CD4-positive, alpha-beta memory T cell (primary cell): Measurements from ENCODE around the gene MPRIP. TPM values are rescaled to one million over a fixed set of nuclear protein-coding genes. Genes with fewer than 3 reads are reported as not detected.
"Not testable (repeated sequence)": the region's sequence is repeated elsewhere in the genome, so short reads cannot be mapped to it uniquely, and the experiment has no call there.

Experiments
- CTCF ChIA-PET: fragments of 350-600 bp; sonication (Branson Sonifier 250); formaldehyde crosslinking; loops from one replicate; lab custom pipeline; 2021; ENCODE audit warnings: inconsistent platforms; ENCODE audit not compliant: partially characterized antibody; lab: Charles Lee
- POLR2A ChIA-PET: fragments of 350-600 bp; sonication (Branson Sonifier 250); formaldehyde crosslinking; loops from one replicate; lab custom pipeline; 2021; ENCODE audit not compliant: partially characterized antibody; lab: Charles Lee
- DNase-seq, 5 donors: peaks; one replicate each; pipeline versions ENCODE4 v3.0.0 to v3.0.0-alpha.2; 2020 to 2022; ENCODE audit warnings: mixed read lengths in 1 of 5
- H3K27ac ChIP-seq: one replicate; pipeline ENCODE4 v1.7.0; 2013; ENCODE audit warnings: low read depth, low read length
- H3K27me3 ChIP-seq: 2 replicates; pipeline ENCODE4 v1.7.0; 2013; ENCODE audit warnings: mild to moderate bottlenecking, low read length, moderate library complexity; ENCODE audit not compliant: insufficient read depth
- H3K36me3 ChIP-seq: 2 replicates; pipeline ENCODE4 v1.7.0; 2013; ENCODE audit warnings: mild to moderate bottlenecking, low read length, moderate library complexity; ENCODE audit not compliant: insufficient read depth
- H3K4me1 ChIP-seq: 2 replicates; pipeline ENCODE4 v1.7.0; 2013; ENCODE audit warnings: mild to moderate bottlenecking, low read length, moderate library complexity; ENCODE audit not compliant: insufficient read depth
- H3K4me3 ChIP-seq, 2 donors: one replicate each; pipeline ENCODE4 v1.7.0; 2013; ENCODE audit warnings: low read length in 2 of 2, mild to moderate bottlenecking in 1 of 2
- H3K9me3 ChIP-seq, 2 donors: one replicate each; pipeline ENCODE4 v1.7.0; 2013; ENCODE audit warnings: low read length in 2 of 2, control low read depth in 1 of 2; ENCODE audit not compliant: control insufficient read depth in 1 of 2
- H3K27ac Mint-ChIP-seq, 7 donors: one replicate each; pipeline ENCODE4 v1.8.0; 2020 to 2021; ENCODE audit warnings: mixed read lengths in 7 of 7, mild to moderate bottlenecking in 6 of 7, inconsistent platforms in 3 of 7, moderate library complexity in 3 of 7
- H3K27me3 Mint-ChIP-seq, 2 donors: one replicate each; pipeline ENCODE4 v1.8.0; 2020 to 2021; ENCODE audit warnings: mixed read lengths in 2 of 2
- H3K36me3 Mint-ChIP-seq, 2 donors: one replicate each; pipeline ENCODE4 v1.8.0; 2020 to 2021; ENCODE audit warnings: mixed read lengths in 2 of 2, inconsistent platforms in 1 of 2, mild to moderate bottlenecking in 1 of 2
- H3K4me1 Mint-ChIP-seq, 4 donors: one replicate each; pipeline ENCODE4 v1.8.0; 2020 to 2021; ENCODE audit warnings: mixed read lengths in 4 of 4, mild to moderate bottlenecking in 1 of 4
- H3K4me3 Mint-ChIP-seq, 8 donors: one replicate each; pipeline ENCODE4 v1.8.0; 2020 to 2021; ENCODE audit warnings: mixed read lengths in 8 of 8, mild to moderate bottlenecking in 7 of 8, moderate library complexity in 6 of 8, inconsistent platforms in 3 of 8
- H3K9me3 Mint-ChIP-seq, 8 donors: one replicate each; pipeline ENCODE4 v1.8.0; 2020 to 2021; ENCODE audit warnings: mixed read lengths in 8 of 8, mild to moderate bottlenecking in 5 of 8, inconsistent platforms in 3 of 8, moderate library complexity in 1 of 8
- intact Hi-C: fragments of 100-400 bp; cut with micrococcal nuclease; formaldehyde crosslinking; loops from one replicate; pipeline ENCODE4 v1.15.1; 2023
- polyA plus RNA-seq, 2 donors: library from polyadenylated mRNA; unstranded; fragments of 300-500 nt; fragmentation: Illumina TruSeq; gene quantifications; one replicate each; pipeline ENCODE4 v1.2.3, GENCODE V29; 2021
- total RNA-seq, 2 experiments: library from RNA; stranded (reverse); gene quantifications; one replicate each; pipeline ENCODE4 v1.2.3, GENCODE V29; 2021

Gene MPRIP, protein sequence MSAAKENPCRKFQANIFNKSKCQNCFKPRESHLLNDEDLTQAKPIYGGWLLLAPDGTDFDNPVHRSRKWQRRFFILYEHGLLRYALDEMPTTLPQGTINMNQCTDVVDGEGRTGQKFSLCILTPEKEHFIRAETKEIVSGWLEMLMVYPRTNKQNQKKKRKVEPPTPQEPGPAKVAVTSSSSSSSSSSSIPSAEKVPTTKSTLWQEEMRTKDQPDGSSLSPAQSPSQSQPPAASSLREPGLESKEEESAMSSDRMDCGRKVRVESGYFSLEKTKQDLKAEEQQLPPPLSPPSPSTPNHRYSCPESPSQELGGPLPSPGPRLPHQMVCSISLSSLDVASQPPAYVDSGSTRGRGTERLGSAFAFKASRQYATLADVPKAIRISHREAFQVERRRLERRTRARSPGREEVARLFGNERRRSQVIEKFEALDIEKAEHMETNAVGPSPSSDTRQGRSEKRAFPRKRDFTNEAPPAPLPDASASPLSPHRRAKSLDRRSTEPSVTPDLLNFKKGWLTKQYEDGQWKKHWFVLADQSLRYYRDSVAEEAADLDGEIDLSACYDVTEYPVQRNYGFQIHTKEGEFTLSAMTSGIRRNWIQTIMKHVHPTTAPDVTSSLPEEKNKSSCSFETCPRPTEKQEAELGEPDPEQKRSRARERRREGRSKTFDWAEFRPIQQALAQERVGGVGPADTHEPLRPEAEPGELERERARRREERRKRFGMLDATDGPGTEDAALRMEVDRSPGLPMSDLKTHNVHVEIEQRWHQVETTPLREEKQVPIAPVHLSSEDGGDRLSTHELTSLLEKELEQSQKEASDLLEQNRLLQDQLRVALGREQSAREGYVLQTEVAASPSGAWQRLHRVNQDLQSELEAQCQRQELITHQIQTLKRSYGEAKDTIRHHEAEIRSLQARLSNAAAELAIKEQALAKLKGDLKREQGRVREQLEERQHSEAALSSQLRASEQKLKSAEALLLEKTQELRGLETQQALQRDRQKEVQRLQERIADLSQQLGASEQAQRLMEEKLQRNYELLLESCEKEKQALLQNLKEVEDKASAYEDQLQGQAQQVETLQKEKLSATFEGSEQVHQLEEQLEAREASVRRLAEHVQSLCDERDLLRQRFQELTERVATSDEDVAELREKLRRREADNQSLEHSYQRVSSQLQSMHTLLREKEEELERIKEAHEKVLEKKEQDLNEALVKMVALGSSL (N-terminal part only)
- total RNA-seq: 100 to 1,000 TPM; 250 to 255 TPM
- 10 to 100 TPM; 48.4 to 53.2 TPM for polyA plus RNA-seq

DNA sequence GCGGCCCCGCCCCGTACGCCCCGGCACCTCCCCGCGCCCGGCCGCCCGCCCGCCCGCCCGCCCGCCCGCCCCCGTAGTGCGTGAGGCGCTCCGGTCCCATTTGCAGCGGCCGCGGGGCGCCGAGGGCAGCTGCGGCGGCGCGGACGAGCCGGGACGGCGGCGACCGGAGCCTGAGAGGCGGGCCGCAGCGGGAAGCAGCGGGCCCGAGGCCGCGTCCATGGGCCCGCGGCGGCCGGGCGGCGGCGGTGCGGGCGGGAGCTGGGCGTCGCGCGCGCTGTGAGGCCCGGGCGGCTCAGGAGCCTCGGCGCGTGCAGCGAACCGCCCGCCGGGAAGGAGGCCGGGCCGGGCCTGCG is at the start of gene MPRIP:
TSS of gene MPRIP (plus strand) at position 74 of the 353 bp plus-strand sequence. CDS start 392 bp downstream, outside the sequence.
- intact Hi-C loops: loop anchor here (1.0 to 5.0 kb wide), 3 partner anchors 26 to 194 kb away; partner anchors contain the start of gene FLCN
- H3K36me3 Mint-ChIP-seq: peaks cover 0 to 7% of the 10 kb centered on the region in 2 donors
- no peaks in the 10 kb centered on the region for H3K27me3 ChIP-seq
- ChIA-PET POLR2A (interaction anchor here (0.9 to 2.6 kb wide), 8 partner anchors 26 to 263 kb away, joined by 3 to 12 read pairs (median 6); partner anchors contain the start of gene FLCN), CTCF (interaction anchor here (1.0 to 1.5 kb wide), 2 partner anchors 26 to 51 kb away, joined by 3 to 5 read pairs; no protein-coding TSS in a partner anchor)
- no peak for DNase-seq
- peaks cover 35 to 53% (median 46%) of the 10 kb centered on the region in 4 donors for H3K4me1 Mint-ChIP-seq
- H3K4me3 Mint-ChIP-seq: peak within 1 kb of the TSS; percentile 90 to 98 (median 95)
- H3K4me3 ChIP-seq: peak within 1 kb of the TSS; percentile 65 to 78
- no peaks in the 10 kb centered on the region for H3K27me3 Mint-ChIP-seq
- no peaks in the 10 kb centered on the region for H3K36me3 ChIP-seq
- no peaks in the 10 kb centered on the region for H3K9me3 ChIP-seq
- peak within 1 kb of the TSS; percentile 83 to 95 (median 93) for H3K27ac Mint-ChIP-seq
- H3K27ac ChIP-seq: peak within 1 kb of the TSS; percentile 55
- H3K9me3 Mint-ChIP-seq: no peaks in the 10 kb centered on the region
- H3K4me1 ChIP-seq: peaks cover 44% of the 10 kb centered on the region

DNA sequence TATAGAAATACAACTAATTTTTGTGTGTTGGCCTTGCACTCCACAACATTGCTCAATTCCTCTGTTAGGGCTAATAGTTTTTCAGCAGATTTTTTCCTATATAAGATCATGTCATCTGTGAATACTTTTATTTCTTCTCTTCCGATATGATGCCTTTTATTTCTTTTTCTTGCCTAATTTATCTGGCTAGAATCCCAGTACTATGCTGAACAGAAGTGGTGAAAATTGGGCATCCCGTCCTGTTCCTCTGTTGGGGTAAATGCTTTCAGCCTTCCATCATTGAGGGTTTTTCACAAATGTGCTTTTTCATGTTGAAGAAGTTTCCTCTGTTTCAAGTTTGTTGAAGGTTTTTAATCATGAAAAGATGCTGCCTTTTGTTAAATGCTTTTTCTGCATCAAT is 47.6 kb upstream of the MPRIP start:
- peaks cover 9 to 23% (median 12%) of the 10 kb centered on the region in 4 donors for H3K4me1 Mint-ChIP-seq
- no peak overlapping the region for H3K4me3 Mint-ChIP-seq
- no peaks in the 10 kb centered on the region for H3K27me3 ChIP-seq
- H3K9me3 Mint-ChIP-seq: peaks cover 0 to 2% (median 0%) of the 10 kb centered on the region in 8 donors
- H3K4me3 ChIP-seq: no peak overlapping the region
- no peaks in the 10 kb centered on the region for H3K36me3 ChIP-seq
- DNase-seq: no peak
- no peaks in the 10 kb centered on the region for H3K36me3 Mint-ChIP-seq
- POLR2A ChIA-PET: no interaction called here
- no peak overlapping the region for H3K27ac Mint-ChIP-seq
- H3K27ac ChIP-seq: no peak overlapping the region
- no peaks in the 10 kb centered on the region for H3K27me3 Mint-ChIP-seq
- CTCF ChIA-PET: no interaction called here
- no peaks in the 10 kb centered on the region for H3K9me3 ChIP-seq
- intact Hi-C loops: no loop called here
- peaks cover 21% of the 10 kb centered on the region for H3K4me1 ChIP-seq

DNA sequence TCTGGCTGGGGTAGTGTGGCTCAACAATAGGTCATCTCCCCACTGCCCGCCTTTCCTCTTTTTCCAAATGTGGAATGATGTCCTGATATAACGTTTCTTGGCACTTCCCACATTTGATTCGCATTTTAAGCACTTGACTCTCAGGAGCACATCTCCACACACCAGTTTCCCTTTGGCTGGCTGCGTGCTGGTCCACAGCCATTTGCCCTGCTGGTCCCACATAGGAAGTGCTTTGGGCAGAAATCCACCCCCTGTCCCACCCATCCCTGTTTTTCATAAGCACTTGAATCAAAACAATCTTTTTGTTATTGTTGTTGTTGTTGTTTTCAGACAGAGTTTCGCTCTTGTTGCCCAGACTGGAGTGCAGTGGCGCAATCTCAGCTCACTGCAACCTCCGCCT is 46.3 kb upstream of the MPRIP start:
- H3K36me3 ChIP-seq: no peaks in the 10 kb centered on the region
- intact Hi-C loops: no loop called here
- peaks cover 8% of the 10 kb centered on the region for H3K4me1 ChIP-seq
- no peaks in the 10 kb centered on the region for H3K36me3 Mint-ChIP-seq
- H3K4me3 Mint-ChIP-seq: no peak overlapping the region
- H3K27ac ChIP-seq: no peak overlapping the region
- no peaks in the 10 kb centered on the region for H3K27me3 ChIP-seq
- peaks cover 0 to 10% (median under 1%) of the 10 kb centered on the region in 4 donors for H3K4me1 Mint-ChIP-seq
- H3K27ac Mint-ChIP-seq: no peak overlapping the region
- no peak overlapping the region for H3K4me3 ChIP-seq
- POLR2A ChIA-PET: no interaction called here
- peaks cover 0 to 2% (median 0%) of the 10 kb centered on the region in 8 donors for H3K9me3 Mint-ChIP-seq
- DNase-seq: no peak
- CTCF ChIA-PET: no interaction called here
- no peaks in the 10 kb centered on the region for H3K9me3 ChIP-seq
- no peaks in the 10 kb centered on the region for H3K27me3 Mint-ChIP-seq

DNA sequence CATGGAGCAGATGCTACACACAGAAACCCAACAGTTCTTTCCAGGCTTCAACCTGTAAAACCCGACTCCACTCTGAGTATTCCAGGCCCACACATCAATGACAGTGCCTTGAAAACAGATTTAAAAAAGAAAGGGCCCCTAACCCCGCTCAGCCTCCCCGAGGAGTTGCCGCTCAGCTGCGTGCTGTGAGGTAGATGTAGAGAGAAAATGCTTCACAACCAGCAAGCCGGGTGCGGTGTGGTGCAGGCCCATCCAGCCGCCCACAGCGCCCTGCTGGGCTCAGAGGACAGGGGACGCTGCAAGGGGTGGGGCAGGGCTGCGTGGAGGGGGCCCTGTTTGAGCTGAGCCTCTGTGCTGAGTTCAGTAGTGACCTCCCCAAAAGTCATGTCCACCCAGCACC is 45.5 kb upstream of the MPRIP start:
- intact Hi-C loops, H3K9me3 Mint-ChIP-seq, H3K4me3 Mint-ChIP-seq, H3K27me3 Mint-ChIP-seq, H3K36me3 Mint-ChIP-seq, H3K36me3 ChIP-seq, H3K4me1 Mint-ChIP-seq, DNase-seq, H3K9me3 ChIP-seq, H3K4me1 ChIP-seq, H3K4me3 ChIP-seq, POLR2A ChIA-PET, H3K27me3 ChIP-seq, H3K27ac ChIP-seq, H3K27ac Mint-ChIP-seq, CTCF ChIA-PET: not testable (repeated sequence)

DNA sequence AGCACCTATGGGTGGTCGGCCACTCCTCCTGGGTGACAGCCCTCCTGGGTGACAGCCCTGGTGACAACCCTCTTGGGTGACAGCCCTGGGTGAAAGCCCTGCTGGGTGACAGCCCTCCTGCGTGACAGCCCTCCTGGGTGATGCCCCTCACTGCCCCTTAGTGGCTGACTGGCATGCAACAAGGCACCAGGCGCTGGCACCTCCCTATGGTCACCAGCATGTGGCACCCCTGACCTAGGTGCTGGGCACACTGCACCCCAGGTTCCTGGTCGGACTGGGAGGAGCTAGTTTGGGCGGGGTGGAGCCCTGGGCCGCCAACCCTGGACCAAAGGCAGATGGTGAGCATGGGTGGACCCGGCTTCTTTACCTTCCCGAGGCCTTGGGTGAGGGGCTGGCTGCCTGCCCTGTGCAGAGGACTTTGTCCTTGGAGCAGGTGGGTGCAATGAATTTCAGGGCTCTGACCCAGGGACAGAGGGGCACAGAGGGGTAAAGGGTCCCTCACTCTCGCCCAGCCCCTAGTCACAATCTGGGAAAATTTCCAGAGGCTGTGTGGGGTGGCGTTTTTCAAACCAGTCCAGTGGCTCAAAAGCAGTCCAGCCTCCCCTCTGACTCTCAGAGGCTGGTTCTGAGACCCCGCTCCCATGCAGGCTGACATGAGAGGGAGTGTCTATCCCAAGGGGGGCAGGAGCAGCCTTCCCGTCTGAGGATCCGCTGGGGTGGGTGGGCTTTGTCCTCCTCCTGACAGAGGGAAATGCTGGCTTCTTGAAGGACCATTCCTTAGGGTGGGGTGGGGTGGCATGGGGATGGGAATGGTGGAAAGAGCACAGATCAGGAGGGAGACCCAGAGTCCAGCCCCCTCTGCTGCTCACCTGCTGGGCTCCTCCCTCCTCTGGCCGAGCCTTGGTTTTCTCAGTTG is 44.5 kb upstream of the MPRIP start:
- no peaks in the 10 kb centered on the region for H3K36me3 Mint-ChIP-seq
- H3K4me1 ChIP-seq: no peaks in the 10 kb centered on the region
- H3K27ac ChIP-seq: no peak overlapping the region
- no peaks in the 10 kb centered on the region for H3K36me3 ChIP-seq
- no peak overlapping the region for H3K27ac Mint-ChIP-seq
- H3K4me3 ChIP-seq: no peak overlapping the region
- ChIA-PET POLR2A (no interaction called here), CTCF (interaction anchor here (0.9 to 3.4 kb wide), 3 partner anchors 8 to 316 kb away, joined by 3 to 10 read pairs (median 4); no protein-coding TSS in a partner anchor)
- no peaks in the 10 kb centered on the region for H3K27me3 ChIP-seq
- no peak for DNase-seq
- intact Hi-C loops: no loop called here
- peaks cover 0 to 4% (median 2%) of the 10 kb centered on the region in 4 donors for H3K4me1 Mint-ChIP-seq
- no peak overlapping the region for H3K4me3 Mint-ChIP-seq
- no peaks in the 10 kb centered on the region for H3K9me3 ChIP-seq
- H3K9me3 Mint-ChIP-seq: peaks cover 0 to 2% (median 0%) of the 10 kb centered on the region in 8 donors
- no peaks in the 10 kb centered on the region for H3K27me3 Mint-ChIP-seq

DNA sequence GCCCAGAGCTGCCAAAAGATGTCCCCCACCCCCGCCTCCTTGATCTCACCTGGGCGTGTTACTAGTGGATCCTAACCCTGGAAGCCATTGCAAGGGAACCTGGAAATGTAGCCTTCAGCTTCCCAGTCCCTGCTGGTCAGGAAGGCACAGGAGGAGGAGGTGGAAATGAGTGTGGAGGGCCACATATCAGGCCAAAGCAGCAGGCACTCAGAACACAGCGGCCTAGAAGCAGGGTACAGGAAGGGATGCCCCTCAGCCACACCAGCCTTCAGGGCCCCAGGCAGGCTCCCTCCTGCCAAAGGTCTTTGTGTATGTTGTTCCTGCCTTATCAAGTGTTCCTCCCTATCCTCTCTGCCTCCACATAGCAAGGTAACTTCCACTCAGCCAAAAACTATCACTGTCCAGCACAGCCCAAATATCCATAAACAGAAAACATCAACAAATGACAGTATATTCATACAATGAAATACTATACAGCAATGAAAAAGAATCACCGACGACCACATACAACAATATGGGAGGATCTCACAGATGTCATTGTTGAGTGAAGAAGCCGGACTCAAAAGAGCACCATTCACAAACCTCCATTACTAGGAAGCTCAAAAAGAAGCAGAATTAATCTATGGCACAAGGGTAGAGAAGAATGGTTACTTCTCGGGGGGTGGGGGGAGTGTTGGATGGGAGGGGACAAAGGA is 42.2 kb upstream of the MPRIP start:
- H3K9me3 Mint-ChIP-seq: no peaks in the 10 kb centered on the region
- POLR2A ChIA-PET: no interaction called here
- intact Hi-C loops: loop anchor here (5.0 to 10.0 kb wide), 2 partner anchors 147 to 645 kb away; no protein-coding TSS in a partner anchor

More for the DNA sequence above, 42.2 kb upstream of the MPRIP start:
- Histone ChIP-seq H3K4me1 (no peaks in the 10 kb centered on the region), H3K9me3 (no peaks in the 10 kb centered on the region), H3K27ac (no peak overlapping the region), H3K36me3 (no peaks in the 10 kb centered on the region), H3K27me3 (no peaks in the 10 kb centered on the region), H3K4me3 (no peak overlapping the region)
- Mint-ChIP-seq H3K36me3 (no peaks in the 10 kb centered on the region), H3K4me3 (no peak overlapping the region), H3K27me3 (no peaks in the 10 kb centered on the region), H3K4me1 (peaks cover 0 to 4% (median 2%) of the 10 kb centered on the region in 4 donors), H3K27ac (no peak overlapping the region)
- DNase-seq: no peak
- CTCF ChIA-PET: interaction anchor here (0.8 to 3.4 kb wide), 10 partner anchors 8 to 315 kb away, joined by 3 to 25 read pairs (median 6); no protein-coding TSS in a partner anchor
